Endodermal cell (in vitro differentiated cells): ENCODE measurements around the gene SEMA5A. TPM values are rescaled to one million over a fixed set of nuclear protein-coding genes. Genes with fewer than 3 reads are reported as not detected.

Source experiments
- DNase-seq: peaks from one replicate; pipeline ENCODE4 v3.0.0-alpha.2; 2017
- H3K27ac ChIP-seq: 2 replicates; pipeline ENCODE4 v1.5.1; 2013; ENCODE audit warnings: mild to moderate bottlenecking, low read depth, low read length, moderate library complexity
- H3K27me3 ChIP-seq: 2 replicates; pipeline ENCODE4 v1.6.1; 2013; ENCODE audit warnings: mild to moderate bottlenecking, low read length, moderate library complexity; ENCODE audit not compliant: insufficient read depth, control insufficient read depth, poor library complexity, severe bottlenecking
- H3K36me3 ChIP-seq: 2 replicates; pipeline ENCODE4 v1.7.0; 2013; ENCODE audit warnings: mild to moderate bottlenecking, low read length, moderate library complexity; ENCODE audit not compliant: control insufficient read depth, insufficient read depth
- H3K4me1 ChIP-seq: one replicate; pipeline ENCODE4 v1.7.0; 2013; ENCODE audit warnings: low read length; ENCODE audit not compliant: control insufficient read depth, insufficient read depth
- H3K4me3 ChIP-seq: 2 replicates; pipeline ENCODE4 v1.5.1; 2013; ENCODE audit warnings: mild to moderate bottlenecking, low read length, moderate library complexity
- H3K9ac ChIP-seq: 2 replicates; pipeline ENCODE4 v1.6.1; 2013; ENCODE audit warnings: mild to moderate bottlenecking, low read length, moderate library complexity; ENCODE audit not compliant: poor library complexity, severe bottlenecking; ENCODE audit errors: extremely low read depth
- H3K9me3 ChIP-seq: 2 replicates; pipeline ENCODE4 v1.6.1; 2013; ENCODE audit warnings: mild to moderate bottlenecking, low read length, moderate library complexity; ENCODE audit not compliant: control insufficient read depth
- H3K27ac Mint-ChIP-seq: 2 replicates; pipeline ENCODE4 v1.8.0; 2020; ENCODE audit warnings: mixed read lengths
- H3K27me3 Mint-ChIP-seq: 2 replicates; pipeline ENCODE4 v1.8.0; 2021; ENCODE audit warnings: mild to moderate bottlenecking, mixed read lengths; ENCODE audit not compliant: insufficient read depth
- H3K36me3 Mint-ChIP-seq: 2 replicates; pipeline ENCODE4 v1.8.0; 2020; ENCODE audit warnings: low read depth, mixed read lengths
- H3K4me1 Mint-ChIP-seq: 2 replicates; pipeline ENCODE4 v1.8.0; 2020; ENCODE audit warnings: mixed read lengths
- H3K4me3 Mint-ChIP-seq: 2 replicates; pipeline ENCODE4 v1.8.0; 2020; ENCODE audit warnings: mild to moderate bottlenecking, moderate library complexity, mixed read lengths
- H3K9me3 Mint-ChIP-seq: 2 replicates; pipeline ENCODE4 v1.8.0; 2020; ENCODE audit warnings: mild to moderate bottlenecking, mixed read lengths
- CTCF ChIP-seq: fragments of 200-600 bp; sonication (generic); conservative IDR thresholded peaks from 2 replicates; pipeline ENCODE4 v1.5.0; 2021; ENCODE audit warnings: antibody characterized with exemption, mild to moderate bottlenecking
- WGBS, 2 experiments: methylation state at CpG; one replicate each; pipeline versions ENCODE4 v1.1.5 to v1.1.7; 2013; ENCODE audit warnings: missing lambda C conversion rate in 2 of 2, mixed read lengths in 1 of 2; ENCODE audit not compliant: insufficient coverage in 1 of 2, insufficient read length in 1 of 2; 5-methylcytosine and 5-hydroxymethylcytosine counted together
- total RNA-seq, 2 donors: library from RNA; stranded (reverse); fragmentation: NEBNext Ultra II Directional in 1 of 2; extraction: Animal tissue kit (Norgen Biotek cat#: 25700) in 1 of 2; gene quantifications; 2 replicates in 1 of 2; 3 replicates in 1 of 2; pipeline ENCODE4 v1.2.1, GENCODE V29; 2021

SEMA5A gene
- total RNA-seq, 2 donors from 2014 or later, result 46.8 to 77.8 TPM

DNA sequence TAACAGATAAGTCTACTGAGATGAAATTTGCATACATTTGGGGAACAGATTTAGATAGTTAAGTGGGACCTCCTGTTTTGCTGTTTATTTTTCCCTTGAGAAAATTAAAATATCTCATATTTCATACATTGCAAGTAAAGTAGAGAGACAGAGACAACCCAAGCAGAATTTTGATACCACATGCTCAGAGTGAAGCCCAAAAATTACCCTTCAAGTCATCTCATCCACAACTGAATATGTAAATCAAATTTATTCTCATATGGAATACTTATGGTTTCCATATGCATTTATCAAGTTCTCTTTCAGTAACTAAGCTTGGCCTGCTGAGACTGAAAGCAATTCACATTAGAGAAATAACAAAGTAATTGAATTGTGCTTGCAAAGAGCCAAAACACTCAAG lies 474.4 kb downstream of the SEMA5A start:
- Mint-ChIP-seq H3K9me3 (no peaks in the 10 kb centered on the region), H3K4me3 (no peak overlapping the region), H3K27ac (no peak overlapping the region), H3K36me3 (no peaks in the 10 kb centered on the region), H3K4me1 (peaks cover 11% of the 10 kb centered on the region), H3K27me3 (no peaks in the 10 kb centered on the region)
- peaks cover 5% of the 10 kb centered on the region for H3K36me3 ChIP-seq
- no peaks in the 10 kb centered on the region for H3K27me3 ChIP-seq
- H3K9me3 ChIP-seq, result no peaks in the 10 kb centered on the region
- no peak for TF ChIP-seq CTCF
- H3K4me3 ChIP-seq, result no peak overlapping the region
- H3K27ac ChIP-seq, result no peak overlapping the region
- no peak for DNase-seq
- H3K4me1 ChIP-seq, result no peaks in the 10 kb centered on the region
- H3K9ac ChIP-seq, result no peak overlapping the region

GRCh38 chr5:9071074-9071473 lies 474.8 kb downstream of the SEMA5A start:
- WGBS, 2 experiments, result 93% methylated on average over 3 of the region's 3 CpGs
- peaks cover 9% of the 10 kb centered on the region for H3K36me3 ChIP-seq
- no peaks in the 10 kb centered on the region for H3K27me3 Mint-ChIP-seq
- no peaks in the 10 kb centered on the region for H3K9me3 Mint-ChIP-seq
- H3K9me3 ChIP-seq, result no peaks in the 10 kb centered on the region
- TF ChIP-seq CTCF, result no peak
- no peak overlapping the region for H3K27ac Mint-ChIP-seq
- no peak overlapping the region for H3K9ac ChIP-seq
- H3K27me3 ChIP-seq, result no peaks in the 10 kb centered on the region
- no peak overlapping the region for H3K27ac ChIP-seq
- peaks cover 11% of the 10 kb centered on the region for H3K4me1 Mint-ChIP-seq
- no peak for DNase-seq
- H3K4me1 ChIP-seq, result no peaks in the 10 kb centered on the region
- peaks cover 4% of the 10 kb centered on the region for H3K36me3 Mint-ChIP-seq
- no peak overlapping the region for H3K4me3 ChIP-seq
- no peak overlapping the region for H3K4me3 Mint-ChIP-seq

DNA sequence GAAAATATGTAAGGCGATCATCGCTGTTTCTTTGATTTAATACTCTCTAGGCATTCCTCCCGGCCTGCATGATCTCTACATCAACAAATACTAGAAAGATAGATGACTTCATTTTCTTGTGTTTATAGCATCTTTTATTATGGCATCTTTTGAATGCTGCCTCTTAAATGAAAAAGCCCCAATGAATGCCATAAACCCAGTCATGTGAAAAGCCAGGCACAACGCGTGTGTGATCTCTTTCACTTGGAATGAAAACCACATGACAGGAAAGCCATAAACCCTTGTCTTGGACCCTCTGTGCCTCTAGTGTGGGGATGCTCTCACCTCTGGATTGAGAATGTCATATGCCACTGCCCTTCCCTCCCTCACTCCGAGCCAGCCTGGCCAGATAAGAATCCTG lies 476.2 kb downstream of the SEMA5A start:
- peaks cover 2% of the 10 kb centered on the region for H3K9me3 ChIP-seq
- H3K36me3 ChIP-seq, result peaks cover 23% of the 10 kb centered on the region
- H3K27me3 ChIP-seq, result no peaks in the 10 kb centered on the region
- Mint-ChIP-seq H3K4me3 (no peak overlapping the region), H3K4me1 (peaks cover 11% of the 10 kb centered on the region), H3K36me3 (peaks cover 18% of the 10 kb centered on the region), H3K27ac (no peak overlapping the region), H3K27me3 (no peaks in the 10 kb centered on the region), H3K9me3 (peaks cover 1% of the 10 kb centered on the region)
- no peak overlapping the region for H3K9ac ChIP-seq
- no peak overlapping the region for H3K4me3 ChIP-seq
- H3K4me1 ChIP-seq, result no peaks in the 10 kb centered on the region
- no peak for DNase-seq
- H3K27ac ChIP-seq, result no peak overlapping the region
- no peak for TF ChIP-seq CTCF
- WGBS, 2 experiments, result 95 to 100% methylated on average over 1 to 6 of the region's 6 CpGs
